Transverse colon (tissue), 4 donors: ENCODE measurements around the gene NEDD4L. TPM values are rescaled to one million over a fixed set of nuclear protein-coding genes. Genes with fewer than 3 reads are reported as not detected.

ENCODE experiments used
- DNase-seq: peaks from one replicate; pipeline ENCODE4 v3.0.0-alpha.2; 2019
- H3K27ac ChIP-seq, 4 donors: fragments of 200-600 bp; sonication (generic); 2 replicates each; pipeline ENCODE4 v1.5.1; 2016 to 2018; ENCODE audit warnings: inconsistent platforms in 4 of 4
- H3K27me3 ChIP-seq: fragments of 200-600 bp; sonication (generic); 2 replicates; pipeline ENCODE4 v1.5.1; 2017; ENCODE audit warnings: inconsistent platforms
- H3K36me3 ChIP-seq, 4 donors: fragments of 200-600 bp; sonication (generic); 2 replicates each; pipeline ENCODE4 v1.5.1; 2017 to 2019; ENCODE audit warnings: inconsistent platforms in 4 of 4
- H3K4me1 ChIP-seq, 4 donors: fragments of 200-600 bp; sonication (generic); 2 replicates each; pipeline ENCODE4 v1.5.1; 2017 to 2020; ENCODE audit warnings: inconsistent platforms in 4 of 4
- H3K4me3 ChIP-seq, 4 donors: fragments of 200-600 bp; sonication (generic); 1 replicate in 1 of 4; 2 replicates in 3 of 4; pipeline versions ENCODE4 v1.5.1 to v1.6.1; 2017 to 2019; ENCODE audit warnings: inconsistent platforms in 4 of 4
- H3K9me3 ChIP-seq, 2 donors: fragments of 200-600 bp; sonication (generic); 2 replicates each; pipeline ENCODE4 v1.5.1; 2017 to 2019; ENCODE audit warnings: inconsistent platforms in 2 of 2
- EP300 ChIP-seq: sonication (generic); formaldehyde crosslinking; IDR thresholded peaks from one replicate; pipeline ENCODE4 v1.6.1; 2017; ENCODE audit warnings: antibody characterized with exemption, low read depth
- POLR2A ChIP-seq: fragments of 450-650 bp; IDR thresholded peaks from one replicate; pipeline ENCODE4 v1.6.1; 2016; ENCODE audit warnings: antibody characterized with exemption, mild to moderate bottlenecking, moderate library complexity
- POLR2AphosphoS5 ChIP-seq, 3 donors: sonication (generic); formaldehyde crosslinking; IDR thresholded peaks; one replicate each; pipeline ENCODE4 v1.6.1; 2016; ENCODE audit warnings: antibody characterized with exemption in 3 of 3
- WGBS, 2 donors: methylation state at CpG; one replicate each; pipeline ENCODE4 v1.1.5; 2018; ENCODE audit warnings: low coverage in 1 of 2; 5-methylcytosine and 5-hydroxymethylcytosine counted together
- in situ Hi-C, 4 donors: fragments of 200-750 bp; cut with MboI; loops; one replicate each; pipeline versions ENCODE4 v1.15.0 to v1.15.1; 2017; ENCODE audit warnings: low sequenced_read_pairs in 3 of 4, low pct_ligation_motif_present in 1 of 4, low pct_unique_long_range_greater_than_20kb in 1 of 4
- intact Hi-C: fragments of 100-400 bp; cut with DNase I; formaldehyde crosslinking; loops from one replicate; pipeline ENCODE4 v1.15.1; 2023; ENCODE audit warnings: low total_unique reads
- total RNA-seq, 4 donors: library from RNA; depleted of rRNA; stranded (reverse); fragments of >200 nt; gene quantifications; one replicate each; pipeline ENCODE4 v1.1.0, GENCODE V29; 2016
- TF ChIP-seq, protein P1 (sequence below), 5 experiments: fragments of 200-600 bp in 3 of 5; fragments of 450-650 bp in 2 of 5; sonication (generic) in 3 of 5; IDR thresholded peaks; 1 replicate in 2 of 5; 2 replicates in 3 of 5; pipeline ENCODE4 v1.5.1; 2016 to 2017; ENCODE audit warnings: antibody characterized with exemption in 5 of 5, inconsistent platforms in 3 of 5, mild to moderate bottlenecking in 2 of 5, moderate library complexity in 1 of 5

The NEDD4L gene
- total RNA-seq, 4 donors from 2014 or later = 217 to 773 (median 305) TPM

DNA sequence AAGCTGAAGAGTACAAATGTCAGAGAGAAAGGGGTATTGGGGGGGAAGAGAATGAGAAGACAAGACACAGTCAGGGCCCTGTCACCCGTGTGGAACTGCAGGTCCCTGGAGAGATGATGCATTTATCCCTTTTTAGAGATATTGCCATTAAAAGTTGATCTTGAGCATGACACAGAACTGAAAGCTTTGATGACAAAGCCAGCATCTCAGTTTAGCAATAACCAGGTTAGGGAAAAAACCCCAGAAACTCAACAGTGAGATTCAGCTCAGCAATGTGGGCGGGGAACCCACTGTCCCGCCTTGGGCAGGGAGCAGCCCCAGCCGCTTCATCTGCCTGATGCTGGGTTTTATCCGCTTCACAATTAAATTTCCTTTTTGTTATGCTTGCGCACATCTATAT lies 181.1 kb downstream of the NEDD4L start:
- no peak for TF ChIP-seq POLR2A
- TF ChIP-seq POLR2AphosphoS5 (IDR thresholded peaks at IDR 0.05) = no peak
- TF ChIP-seq, protein P1, sequence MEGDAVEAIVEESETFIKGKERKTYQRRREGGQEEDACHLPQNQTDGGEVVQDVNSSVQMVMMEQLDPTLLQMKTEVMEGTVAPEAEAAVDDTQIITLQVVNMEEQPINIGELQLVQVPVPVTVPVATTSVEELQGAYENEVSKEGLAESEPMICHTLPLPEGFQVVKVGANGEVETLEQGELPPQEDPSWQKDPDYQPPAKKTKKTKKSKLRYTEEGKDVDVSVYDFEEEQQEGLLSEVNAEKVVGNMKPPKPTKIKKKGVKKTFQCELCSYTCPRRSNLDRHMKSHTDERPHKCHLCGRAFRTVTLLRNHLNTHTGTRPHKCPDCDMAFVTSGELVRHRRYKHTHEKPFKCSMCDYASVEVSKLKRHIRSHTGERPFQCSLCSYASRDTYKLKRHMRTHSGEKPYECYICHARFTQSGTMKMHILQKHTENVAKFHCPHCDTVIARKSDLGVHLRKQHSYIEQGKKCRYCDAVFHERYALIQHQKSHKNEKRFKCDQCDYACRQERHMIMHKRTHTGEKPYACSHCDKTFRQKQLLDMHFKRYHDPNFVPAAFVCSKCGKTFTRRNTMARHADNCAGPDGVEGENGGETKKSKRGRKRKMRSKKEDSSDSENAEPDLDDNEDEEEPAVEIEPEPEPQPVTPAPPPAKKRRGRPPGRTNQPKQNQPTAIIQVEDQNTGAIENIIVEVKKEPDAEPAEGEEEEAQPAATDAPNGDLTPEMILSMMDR (IDR thresholded peaks at IDR 0.05) = no peak
- no peak for TF ChIP-seq EP300
- in situ Hi-C loops = no loop called here
- H3K9me3 ChIP-seq = no peaks in the 10 kb centered on the region
- H3K27me3 ChIP-seq = no peaks in the 10 kb centered on the region
- H3K27ac ChIP-seq = peak overlapping the region; percentile 82 to 84 (median 84)
- H3K4me1 ChIP-seq = peaks cover 0 to 44% (median 29%) of the 10 kb centered on the region in 4 donors
- no peaks in the 10 kb centered on the region for H3K36me3 ChIP-seq
- no peak for DNase-seq
- WGBS, 2 donors = 79 to 87% methylated on average over 4 to 6 of the region's 6 CpGs
- no peak overlapping the region for H3K4me3 ChIP-seq
- intact Hi-C loops = no loop called here

DNA sequence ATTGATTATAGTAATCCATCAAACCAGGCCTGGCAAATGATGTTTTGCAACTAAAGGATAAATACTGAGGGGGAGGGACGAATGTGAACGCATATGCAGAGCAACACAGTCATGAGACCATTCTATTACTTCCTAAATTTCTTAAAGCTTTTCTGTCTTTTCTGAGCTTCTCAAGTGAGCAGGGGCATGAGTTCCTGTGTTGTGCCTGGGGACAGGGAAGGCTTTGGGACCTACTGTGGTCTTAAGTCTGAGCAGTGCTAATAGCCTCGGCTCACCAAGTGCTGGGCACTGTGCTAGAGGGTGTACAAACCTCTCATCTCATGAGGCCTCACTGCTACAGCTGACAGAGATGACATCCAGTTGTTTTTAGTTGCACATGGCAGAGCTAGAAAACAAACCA lies 182.4 kb downstream of the NEDD4L start:
- Histone ChIP-seq H3K36me3 (no peaks in the 10 kb centered on the region), H3K27me3 (no peaks in the 10 kb centered on the region), H3K9me3 (no peaks in the 10 kb centered on the region), H3K4me1 (peaks cover 0 to 51% (median 32%) of the 10 kb centered on the region in 4 donors), H3K4me3 (no peak overlapping the region), H3K27ac (no peak overlapping the region)
- no peak for DNase-seq
- 88 to 90% methylated on average over 2 to 3 of the region's 3 CpGs for WGBS, 2 donors
- no peak for TF ChIP-seq POLR2AphosphoS5 (IDR thresholded peaks at IDR 0.05)
- TF ChIP-seq POLR2A = no peak
- TF ChIP-seq, protein P1 (IDR thresholded peaks at IDR 0.05) = no peak
- TF ChIP-seq EP300 = no peak
- intact Hi-C loops = no loop called here
- in situ Hi-C loops = no loop called here

DNA sequence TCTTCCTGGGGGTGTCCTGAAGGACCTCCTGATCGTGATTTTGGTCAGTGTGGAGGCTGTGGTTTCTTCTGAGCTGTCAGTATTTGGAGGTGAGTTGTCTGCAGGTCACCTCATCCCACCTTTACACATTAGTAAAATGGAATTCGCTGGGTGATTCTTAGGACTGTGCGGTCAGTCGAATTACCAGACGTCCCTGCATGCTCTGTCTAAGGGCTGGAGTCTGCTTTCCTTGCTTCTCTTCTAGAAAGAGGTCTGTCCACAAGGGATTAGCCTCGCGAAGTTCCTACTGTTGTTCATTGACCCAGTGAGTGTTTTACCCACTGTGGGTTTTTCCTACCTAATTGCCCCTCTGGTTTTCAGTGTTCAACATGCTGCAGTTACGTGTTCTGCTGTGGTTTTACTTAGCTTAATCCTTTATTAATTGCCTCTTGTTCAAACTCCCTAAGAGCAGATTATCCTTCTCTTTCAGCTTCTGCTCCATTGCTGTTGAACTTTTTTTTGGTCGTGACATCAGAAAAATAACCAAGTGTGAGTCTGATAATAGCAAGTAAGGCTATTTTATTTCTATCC lies 183.4 kb downstream of the NEDD4L start:
- 89 to 96% methylated on average over 3 to 9 of the region's 9 CpGs for WGBS, 2 donors
- no peaks in the 10 kb centered on the region for H3K36me3 ChIP-seq
- H3K27me3 ChIP-seq = no peaks in the 10 kb centered on the region
- in situ Hi-C loops (no loop called here), intact Hi-C loops (no loop called here)
- no peak overlapping the region for H3K4me3 ChIP-seq
- H3K27ac ChIP-seq = no peak overlapping the region
- no peak for TF ChIP-seq POLR2A
- TF ChIP-seq, protein P1 (IDR thresholded peaks at IDR 0.05) = no peak
- no peak for TF ChIP-seq POLR2AphosphoS5 (IDR thresholded peaks at IDR 0.05)
- TF ChIP-seq EP300 = no peak
- DNase-seq = no peak
- peaks cover 4 to 50% (median 38%) of the 10 kb centered on the region in 4 donors for H3K4me1 ChIP-seq
- no peaks in the 10 kb centered on the region for H3K9me3 ChIP-seq

DNA sequence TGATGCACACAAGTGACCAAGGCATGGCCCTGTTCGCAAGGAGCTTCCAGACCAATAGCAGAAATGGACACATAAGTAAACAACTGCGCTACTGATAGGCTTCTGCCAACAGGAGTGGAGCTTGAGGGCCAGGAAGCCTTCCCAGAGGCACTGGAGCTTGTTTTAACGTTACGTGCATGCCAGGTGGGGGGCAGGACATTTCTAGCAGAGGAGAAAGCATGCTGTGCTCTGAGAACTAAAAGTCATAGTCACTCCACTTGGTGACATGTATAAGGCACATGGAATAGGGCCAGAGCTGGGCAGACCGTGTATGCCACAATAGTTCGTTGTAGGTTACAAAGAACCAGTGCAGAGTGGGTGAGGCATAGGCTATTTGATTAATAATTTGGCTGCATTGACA lies 184.2 kb downstream of the NEDD4L start:
- H3K27me3 ChIP-seq = no peaks in the 10 kb centered on the region
- WGBS, 2 donors = 40 to 89% methylated on average over 1 to 6 of the region's 6 CpGs
- TF ChIP-seq POLR2AphosphoS5 (IDR thresholded peaks at IDR 0.05) = no peak
- TF ChIP-seq, protein P1 (IDR thresholded peaks at IDR 0.05) = no peak
- no peak for TF ChIP-seq EP300
- DNase-seq = no peak
- no peak overlapping the region for H3K27ac ChIP-seq
- H3K9me3 ChIP-seq = no peaks in the 10 kb centered on the region
- no peak overlapping the region for H3K4me3 ChIP-seq
- peaks cover 11 to 52% (median 40%) of the 10 kb centered on the region in 4 donors for H3K4me1 ChIP-seq
- in situ Hi-C loops = no loop called here
- no peaks in the 10 kb centered on the region for H3K36me3 ChIP-seq
- intact Hi-C loops = no loop called here
